ENCODE data around the gene DLGAP3. TPM values are rescaled to one million over a fixed set of nuclear protein-coding genes. Genes with fewer than 3 reads are reported as not detected.

The DLGAP3 gene
- total RNA-seq, 1 experiment from 2014 or later: 7.3 TPM

- Histone ChIP-seq H2BK12ac (ENCODE audit: insufficient read length, low read depth, low read length) (no peak overlapping the region), H3K79me1 (ENCODE audit: insufficient read depth, low read depth, low read length, poor library complexity, severe bottlenecking) (no peaks in the 10 kb centered on the region), H4K8ac (replicated peaks; ENCODE audit: insufficient read length, low read depth, low read length) (no peak overlapping the region), H3K27ac (ENCODE audit: insufficient read length, low read depth, low read length) (no peak overlapping the region), H3K4me2 (ENCODE audit: insufficient read depth, insufficient read length, low read length) (no peak overlapping the region), H3K56ac (ENCODE audit: insufficient read length, low read depth, low read length) (no peak overlapping the region), H3K23me2 (ENCODE audit: insufficient read length, low read depth, low read length, poor library complexity, severe bottlenecking) (peaks cover 14% of the 10 kb centered on the region), H3K4ac (ENCODE audit: low read depth, low read length) (no peak overlapping the region), H4K5ac (ENCODE audit: insufficient read length, low read depth, low read length) (no peak overlapping the region), H3K9me3 (ENCODE audit: control insufficient read depth, low read depth, low read length) (no peaks in the 10 kb centered on the region), H3K79me2 (ENCODE audit: insufficient read depth, low read length) (peaks cover 2% of the 10 kb centered on the region; the same call in 1 of the 2 replicates), H2AK5ac (ENCODE audit: insufficient read length, low read length) (no peak overlapping the region), H2AFZ (ENCODE audit: low read length) (no peak overlapping the region), H4K20me1 (ENCODE audit: control insufficient read depth, insufficient read depth, insufficient read length) (peaks cover 4% of the 10 kb centered on the region), H3K9ac (ENCODE audit: extremely low read depth, insufficient read length, low read length) (no peak overlapping the region), H3T11ph (ENCODE audit: low read length) (no peak overlapping the region), H3K14ac (ENCODE audit: insufficient read depth, low read length) (no peak overlapping the region), H3K23ac (ENCODE audit: insufficient read length, low read depth, low read length) (no peak overlapping the region), H3K4me1 (ENCODE audit: insufficient read depth, low read length) (peaks cover 9% of the 10 kb centered on the region), H4K91ac (ENCODE audit: insufficient read length, low read depth, low read length) (no peak overlapping the region), H2BK15ac (ENCODE audit: low read depth, low read length) (no peak overlapping the region), H2BK20ac (ENCODE audit: low read depth, low read length, poor library complexity, severe bottlenecking) (no peak overlapping the region), H2BK5ac (ENCODE audit: insufficient read length, low read length) (no peak overlapping the region), H3K18ac (ENCODE audit: insufficient read length, low read depth, low read length) (no peak overlapping the region), H3K27me3 (ENCODE audit: insufficient read depth, low read length) (peaks cover 7% of the 10 kb centered on the region; the same call in 1 of the 2 replicates), H2BK120ac (ENCODE audit: low read depth, low read length, poor library complexity, severe bottlenecking) (no peak overlapping the region)
- H3K4me3 Mint-ChIP-seq: no peak overlapping the region
- DNase-seq: no peak
- no peaks in the 10 kb centered on the region; a peak in 2 of 5 replicates for H3K9me3 Mint-ChIP-seq
- H3K27me3 Mint-ChIP-seq (ENCODE audit: low read depth): peaks cover 78% of the 10 kb centered on the region
- no CpG with 5 or more reads among the region's 6 CpGs for WGBS (ENCODE audit: extremely low coverage, insufficient read length, low lambda C conversion rate)
- peaks cover 28 to 61% of the 10 kb centered on the region in 2 experiments for H3K4me1 Mint-ChIP-seq
- no peak for TF ChIP-seq CTCF (conservative IDR thresholded peaks at IDR 0.05)
- no peak overlapping the region for H3K27ac Mint-ChIP-seq
- H3K36me3 Mint-ChIP-seq (ENCODE audit: insufficient read depth in 1 of 3, low read depth in 3 of 3): no peaks in the 10 kb centered on the region
These were observed 3.3 kb downstream of the DLGAP3 start for GRCh38 chr1:34926156-34926555.
